H1 (cell line): Measurements from ENCODE around the gene IL2RA.

Experiments
- BACH1 ChIP-seq: IDR thresholded peaks from 2 replicates; pipeline ENCODE4 v1.6.1; 2012; ENCODE audit warnings: low read length, improper control_type of control experiment
- CTCF ChIP-seq, 3 experiments: IDR thresholded peaks; 1 replicate in 2 of 3; 2 replicates in 1 of 3; pipeline versions ENCODE4 v1.5.1 to v1.6.1; 2011; ENCODE audit warnings: low read length in 3 of 3, mild to moderate bottlenecking in 3 of 3, inconsistent platforms in 2 of 3, low read depth in 1 of 3, moderate library complexity in 1 of 3; ENCODE audit not compliant: insufficient read depth in 1 of 3; ENCODE audit errors: control extremely low read depth in 1 of 3
- EP300 ChIP-seq, 2 experiments: IDR thresholded peaks; 1 replicate in 1 of 2; 2 replicates in 1 of 2; pipeline ENCODE4 v1.6.1; 2011 to 2012; ENCODE audit warnings: low read depth in 2 of 2, low read length in 2 of 2, mild to moderate bottlenecking in 2 of 2, borderline replicate concordance in 1 of 2, inconsistent platforms in 1 of 2, moderate library complexity in 1 of 2
- EZH2 ChIP-seq: fragments of 200-600 bp; sonication (generic); IDR thresholded peaks from 2 replicates; pipeline ENCODE4 v1.7.1; 2012; ENCODE audit warnings: low read depth, mild to moderate bottlenecking, moderate library complexity, low read length, inconsistent platforms; ENCODE audit not compliant: severe bottlenecking
- FOSL1 ChIP-seq: IDR thresholded peaks from 2 replicates; pipeline ENCODE4 v1.6.1; 2011; ENCODE audit warnings: mild to moderate bottlenecking, low read depth, low read length, moderate library complexity; ENCODE audit not compliant: insufficient read depth
- JUND ChIP-seq: IDR thresholded peaks from 2 replicates; pipeline ENCODE4 v1.6.1; 2011; ENCODE audit warnings: mild to moderate bottlenecking, improper control_type of control experiment, low read length
- POLR2A ChIP-seq, 2 experiments: IDR thresholded peaks; 1 replicate in 1 of 2; 2 replicates in 1 of 2; pipeline ENCODE4 v1.6.1; 2011; ENCODE audit warnings: low read depth in 2 of 2, low read length in 2 of 2, mild to moderate bottlenecking in 2 of 2; ENCODE audit errors: control extremely low read depth in 1 of 2
- POLR2AphosphoS5 ChIP-seq: IDR thresholded peaks from 2 replicates; pipeline ENCODE4 v1.6.1; 2011; ENCODE audit warnings: low read depth, low read length
- TEAD4 ChIP-seq: IDR thresholded peaks from 2 replicates; pipeline ENCODE4 v1.6.1; 2012; ENCODE audit warnings: low read depth, low read length, inconsistent platforms, mixed read lengths
- TF ChIP-seq, protein P1 (sequence below): IDR thresholded peaks from 2 replicates; pipeline ENCODE4 v1.6.1; 2011; ENCODE audit warnings: low read length, improper control_type of control experiment

DNA sequence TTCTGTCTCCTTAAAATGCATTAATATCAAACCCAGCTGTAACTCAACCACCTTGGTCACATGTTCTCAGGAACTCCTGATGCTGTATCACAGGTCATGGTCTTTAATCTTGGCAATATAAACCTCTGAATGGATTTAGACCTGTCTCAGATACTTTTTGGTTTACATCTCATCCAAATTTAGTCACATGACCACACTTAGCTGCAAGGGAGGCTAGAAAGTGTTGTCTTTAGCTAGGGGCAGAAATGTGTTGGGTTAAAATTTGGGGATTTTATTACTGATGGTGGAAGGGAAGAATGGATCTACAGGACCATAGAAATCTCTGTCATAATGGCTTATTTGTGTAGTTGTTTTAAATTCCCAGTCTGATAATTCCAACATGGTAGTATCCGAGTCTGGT, 55.2 kb downstream of the IL2RA start:
- no peak for TF ChIP-seq JUND
- TF ChIP-seq, protein P1, sequence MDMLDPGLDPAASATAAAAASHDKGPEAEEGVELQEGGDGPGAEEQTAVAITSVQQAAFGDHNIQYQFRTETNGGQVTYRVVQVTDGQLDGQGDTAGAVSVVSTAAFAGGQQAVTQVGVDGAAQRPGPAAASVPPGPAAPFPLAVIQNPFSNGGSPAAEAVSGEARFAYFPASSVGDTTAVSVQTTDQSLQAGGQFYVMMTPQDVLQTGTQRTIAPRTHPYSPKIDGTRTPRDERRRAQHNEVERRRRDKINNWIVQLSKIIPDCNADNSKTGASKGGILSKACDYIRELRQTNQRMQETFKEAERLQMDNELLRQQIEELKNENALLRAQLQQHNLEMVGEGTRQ, result no peak
- TF ChIP-seq CTCF (IDR thresholded peaks at IDR 0.05; ENCODE audit: control extremely low read depth in 1 of 3, insufficient read depth in 1 of 3, low read depth in 1 of 3, low read length in 3 of 3), result no peak
- TF ChIP-seq POLR2A (IDR thresholded peaks at IDR 0.05; ENCODE audit: control extremely low read depth in 1 of 2, low read depth in 2 of 2, low read length in 2 of 2), result no peak
- no peak for TF ChIP-seq EZH2
- TF ChIP-seq EP300 (IDR thresholded peaks at IDR 0.05; ENCODE audit: borderline replicate concordance in 1 of 2, low read depth in 2 of 2, low read length in 2 of 2), result no peak
- TF ChIP-seq TEAD4, result no peak
- no peak for TF ChIP-seq POLR2AphosphoS5
- TF ChIP-seq BACH1, result no peak
- TF ChIP-seq FOSL1, result no peak
